ENCODE measurements around the gene TSPYL4.

Gene TSPYL4

DNA sequence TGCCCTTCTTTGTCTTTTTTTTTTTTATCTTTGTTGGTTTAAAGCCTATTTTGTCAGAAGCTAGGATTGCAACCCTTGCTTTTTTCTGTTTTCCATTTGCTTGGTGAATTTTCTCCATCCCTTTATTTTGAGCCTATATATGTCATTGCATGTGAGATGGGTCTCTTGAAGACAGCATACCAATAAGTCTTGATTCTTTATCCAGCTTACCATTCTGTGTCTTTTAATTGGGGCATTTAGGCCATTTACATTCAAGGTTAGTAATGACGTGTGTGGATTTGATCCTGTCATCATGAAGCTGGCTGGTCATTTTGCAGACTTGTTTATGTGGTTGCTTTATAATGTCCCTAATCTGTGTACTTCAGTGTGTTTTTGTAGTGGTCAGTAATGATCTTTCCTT is 9.5 kb upstream of the TSPYL4 start:
- no peak for TF ChIP-seq CTCF (IDR thresholded peaks at IDR 0.05; ENCODE audit: low read depth, low read length, missing control alignments)
- DNase-seq (ENCODE audit: extremely low read depth, low read depth): no peak
- H3K4me3 ChIP-seq (replicated peaks; ENCODE audit: low read depth, low read length): no peak overlapping the region

- H3K4me3 ChIP-seq (replicated peaks; ENCODE audit: low read depth, low read length): no peak overlapping the region
- no peak for TF ChIP-seq CTCF (IDR thresholded peaks at IDR 0.05; ENCODE audit: low read depth, low read length, missing control alignments)
- no peak for DNase-seq (ENCODE audit: extremely low read depth, low read depth)
These were observed 4.6 kb upstream of the TSPYL4 start for GRCh38 chr6:116258520-116258919.

GRCh38 chr6:116256694-116257093 is 2.8 kb upstream of the TSPYL4 start:
- H3K4me3 ChIP-seq (replicated peaks; ENCODE audit: low read depth, low read length): no peak overlapping the region
- DNase-seq (ENCODE audit: extremely low read depth, low read depth): no peak
- TF ChIP-seq CTCF (IDR thresholded peaks at IDR 0.05; ENCODE audit: low read depth, low read length, missing control alignments): no peak

DNA sequence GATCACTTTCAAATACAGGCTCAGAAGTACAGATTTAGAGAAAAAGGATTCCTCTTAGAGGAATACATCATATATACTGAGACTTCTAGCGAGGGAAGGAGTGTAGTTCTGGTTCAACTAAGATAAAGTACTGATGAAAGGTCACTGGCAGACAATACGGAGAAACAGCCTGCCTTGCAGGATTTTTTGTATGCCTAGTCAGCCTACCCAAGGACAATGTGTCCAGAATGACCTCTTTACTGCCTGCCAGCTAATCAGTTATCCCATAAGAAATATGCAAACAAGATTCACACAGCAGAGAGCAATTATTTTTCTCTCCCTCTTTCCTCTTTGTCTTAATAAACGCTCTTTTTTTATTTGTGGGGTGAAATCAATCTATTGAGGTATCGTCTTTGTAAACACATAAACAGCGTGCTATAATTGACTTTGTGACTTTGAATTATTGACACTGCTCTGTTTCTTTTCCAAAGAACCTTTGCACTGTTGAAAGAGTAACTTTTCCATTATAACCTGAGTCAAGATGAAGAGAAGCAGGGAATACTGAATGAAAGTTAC is 1.4 kb upstream of the TSPYL4 start:
- H3K4me3 ChIP-seq (replicated peaks; ENCODE audit: low read depth, low read length): peak overlapping the region; percentile 92
- no peak for DNase-seq (ENCODE audit: extremely low read depth, low read depth)
- TF ChIP-seq CTCF (IDR thresholded peaks at IDR 0.05; ENCODE audit: low read depth, low read length, missing control alignments): no peak

GRCh38 chr6:116254297-116255056 is 602 bp upstream of the TSPYL4 start:
- no peak for TF ChIP-seq CTCF (IDR thresholded peaks at IDR 0.05; ENCODE audit: low read depth, low read length, missing control alignments)
- H3K4me3 ChIP-seq (replicated peaks; ENCODE audit: low read depth, low read length): peak overlapping the region; percentile 92

DNA sequence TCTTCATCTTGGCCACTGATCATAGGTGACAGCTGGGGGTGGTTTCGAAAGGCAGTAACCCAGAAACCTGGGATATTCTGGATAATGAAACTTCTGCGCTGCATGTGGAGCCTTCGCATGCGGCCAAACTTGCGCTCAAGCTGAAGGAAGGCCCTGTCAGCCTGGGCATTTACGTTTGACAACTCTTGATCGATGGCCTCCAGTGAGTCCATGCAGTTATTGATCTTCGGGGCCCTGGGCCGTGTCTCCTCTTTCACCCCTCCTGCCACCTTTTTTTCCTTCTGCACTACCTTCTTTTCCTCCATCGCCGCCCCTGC is 729 bp downstream of the TSPYL4 start:
- DNase-seq (ENCODE audit: extremely low read depth, low read depth): no peak
- H3K4me3 ChIP-seq (replicated peaks; ENCODE audit: low read depth, low read length): peak overlapping the region; percentile 92
- no peak for TF ChIP-seq CTCF (IDR thresholded peaks at IDR 0.05; ENCODE audit: low read depth, low read length, missing control alignments)

More at GRCh38 chr6:116254297-116255056, 602 bp upstream of the TSPYL4 start:
- no peak for DNase-seq (ENCODE audit: extremely low read depth, low read depth)

Data from HFF-Myc (cell line).